IPS-18c (cell line): ENCODE results near the gene ARHGEF1.

Experiments used
- H3K4me3 ChIP-seq: 2 replicates; pipeline ENCODE4 v1.7.0; 2013; ENCODE audit warnings: low read depth, mild to moderate bottlenecking, low read length, moderate library complexity; ENCODE audit not compliant: insufficient read depth
- H3K9me3 ChIP-seq: one replicate; pipeline ENCODE4 v1.6.1; 2013; ENCODE audit warnings: mild to moderate bottlenecking, low read length, moderate library complexity; ENCODE audit not compliant: control insufficient read depth, insufficient read depth

ARHGEF1 gene

GRCh38 chr19:41940731-41941409 lies 57.9 kb downstream of the ARHGEF1 start:
- Histone ChIP-seq H3K9me3 (no peaks in the 10 kb centered on the region), H3K4me3 (peak overlapping the region; percentile 56)

- H3K4me3 ChIP-seq, result no peak overlapping the region; the same call in 1 of the 2 replicates
Observed at GRCh38 chr19:41941410-41942202, 58.6 kb downstream of the ARHGEF1 start.

GRCh38 chr19:41944336-41944735 lies 61.4 kb downstream of the ARHGEF1 start:
- Histone ChIP-seq H3K9me3 (no peaks in the 10 kb centered on the region), H3K4me3 (no peak overlapping the region)

More at GRCh38 chr19:41941410-41942202, 58.6 kb downstream of the ARHGEF1 start:
- H3K9me3 ChIP-seq, result no peaks in the 10 kb centered on the region

- Histone ChIP-seq H3K9me3 (no peaks in the 10 kb centered on the region), H3K4me3 (no peak overlapping the region)
Observed at GRCh38 chr19:41945135-41945766, 62.3 kb downstream of the ARHGEF1 start.

GRCh38 chr19:41947091-41947490 lies 64.1 kb downstream of the ARHGEF1 start:
- H3K4me3 ChIP-seq, result no peak overlapping the region
- no peaks in the 10 kb centered on the region for H3K9me3 ChIP-seq

- no peaks in the 10 kb centered on the region for H3K9me3 ChIP-seq
- no peak overlapping the region for H3K4me3 ChIP-seq
Observed at GRCh38 chr19:41951686-41952172, 68.7 kb downstream of the ARHGEF1 start.

GRCh38 chr19:41955521-41955920 lies 72.5 kb downstream of the ARHGEF1 start:
- H3K9me3 ChIP-seq, result no peaks in the 10 kb centered on the region
- no peak overlapping the region for H3K4me3 ChIP-seq

- no peak overlapping the region for H3K4me3 ChIP-seq
- H3K9me3 ChIP-seq, result no peaks in the 10 kb centered on the region
Observed at GRCh38 chr19:41956621-41957020, 73.6 kb downstream of the ARHGEF1 start.
